Fibroblast of skin of right quadriceps (primary cell): ENCODE data around the gene KDM3A.

Experiments used
- DNase-seq: peaks from one replicate; pipeline ENCODE4 v3.0.0-alpha.2; 2013

The KDM3A gene

GRCh38 chr2:86436328-86436727 is 4.8 kb upstream of the KDM3A start:
- DNase-seq, result no peak

GRCh38 chr2:86439879-86440630 is 1.1 kb upstream of the KDM3A start:
- no peak for DNase-seq

- DNase-seq, result no peak
These were observed 266 bp downstream of the KDM3A start for GRCh38 chr2:86441392-86441881.

- DNase-seq, result peak; percentile 62
These were observed 891 bp downstream of the KDM3A start for GRCh38 chr2:86441882-86442641.

GRCh38 chr2:86442642-86443005 is 1.5 kb downstream of the KDM3A start:
- DNase-seq, result peak; percentile 90

GRCh38 chr2:86443631-86444350 is 2.6 kb downstream of the KDM3A start:
- DNase-seq, result no peak

GRCh38 chr2:86445436-86445835 is 4.3 kb downstream of the KDM3A start:
- no peak for DNase-seq

GRCh38 chr2:86446060-86446459 is 4.9 kb downstream of the KDM3A start:
- no peak for DNase-seq

- DNase-seq, result peak; percentile 73
These were observed 12.7 kb downstream of the KDM3A start for GRCh38 chr2:86453836-86454235.

- DNase-seq, result no peak
These were observed 13.1 kb downstream of the KDM3A start for GRCh38 chr2:86454238-86454637.

GRCh38 chr2:86455181-86455580 is 14.0 kb downstream of the KDM3A start:
- DNase-seq, result no peak

- DNase-seq, result no peak
These were observed 20.0 kb downstream of the KDM3A start for GRCh38 chr2:86461042-86461743.

- DNase-seq, result no peak
These were observed 23.5 kb downstream of the KDM3A start for GRCh38 chr2:86464652-86465051.

GRCh38 chr2:86466306-86466705 is 25.1 kb downstream of the KDM3A start:
- DNase-seq, result no peak

GRCh38 chr2:86468162-86469033 is 27.2 kb downstream of the KDM3A start:
- no peak for DNase-seq

GRCh38 chr2:86470890-86471289 is 29.7 kb downstream of the KDM3A start:
- DNase-seq, result no peak

- no peak for DNase-seq
These were observed 30.5 kb downstream of the KDM3A start for GRCh38 chr2:86471637-86472036.

GRCh38 chr2:86476092-86476491 is 34.9 kb downstream of the KDM3A start:
- DNase-seq, result peak; percentile 48

- no peak for DNase-seq
These were observed 35.7 kb downstream of the KDM3A start for GRCh38 chr2:86476918-86477317.

GRCh38 chr2:86477349-86477748 is 36.2 kb downstream of the KDM3A start:
- DNase-seq, result no peak

- DNase-seq, result no peak
These were observed 38.9 kb downstream of the KDM3A start for GRCh38 chr2:86480105-86480504.

- DNase-seq, result no peak
These were observed 40.9 kb downstream of the KDM3A start for GRCh38 chr2:86482034-86482433.
